GM23338 (cell line): Measurements from ENCODE around the gene TENT4B. TPM values are rescaled to one million over a fixed set of nuclear protein-coding genes. Genes with fewer than 3 reads are reported as not detected.

Experiments
- ATAC-seq: fragments of 200-7000 bp; cut with Tn5 transposase; 3 replicates; pipeline ENCODE4 v1.9.1; 2020
- DNase-seq: peaks from one replicate; pipeline ENCODE4 v3.0.0-alpha.2; 2015; ENCODE audit warnings: low spot score
- H2AFZ ChIP-seq: fragments of 200-600 bp; sonication (generic); 2 replicates; pipeline ENCODE4 v1.8.0; 2016; ENCODE audit warnings: antibody characterized with exemption, mild to moderate bottlenecking, moderate library complexity
- H3F3A ChIP-seq: fragments of 200-600 bp; sonication (generic); replicated peaks from 2 replicates; pipeline ENCODE4 v1.8.0; 2017; ENCODE audit warnings: antibody characterized with exemption, mixed run types, low read depth
- H3K27ac ChIP-seq: fragments of 200-600 bp; sonication (generic); 2 replicates; pipeline ENCODE4 v1.6.1; 2016; ENCODE audit warnings: low read depth
- H3K27me3 ChIP-seq: fragments of 200-600 bp; sonication (generic); 2 replicates; pipeline ENCODE4 v1.8.0; 2016; ENCODE audit warnings: mild to moderate bottlenecking, mixed run types, moderate library complexity; ENCODE audit not compliant: insufficient read depth
- H3K36me3 ChIP-seq: fragments of 200-600 bp; sonication (generic); 2 replicates; pipeline ENCODE4 v1.8.0; 2016; ENCODE audit warnings: mild to moderate bottlenecking; ENCODE audit not compliant: insufficient read depth
- H3K4me1 ChIP-seq: fragments of 200-600 bp; sonication (generic); 2 replicates; pipeline ENCODE4 v1.8.0; 2016; ENCODE audit warnings: mild to moderate bottlenecking, moderate library complexity; ENCODE audit not compliant: insufficient read depth
- H3K4me2 ChIP-seq: fragments of 200-600 bp; sonication (generic); 2 replicates; pipeline ENCODE4 v1.7.1; 2017; ENCODE audit warnings: mixed run types
- H3K4me3 ChIP-seq: fragments of 200-600 bp; sonication (generic); 2 replicates; pipeline ENCODE4 v1.6.1; 2016; ENCODE audit warnings: mixed run types
- H3K79me2 ChIP-seq: fragments of 200-600 bp; sonication (generic); replicated peaks from 2 replicates; pipeline ENCODE4 v1.8.0; 2017; ENCODE audit warnings: mild to moderate bottlenecking; ENCODE audit not compliant: insufficient read depth
- H3K9me2 ChIP-seq: fragments of 200-600 bp; sonication (generic); 2 replicates; pipeline ENCODE4 v1.8.0; 2017; ENCODE audit not compliant: insufficient read depth
- H4K20me1 ChIP-seq: fragments of 200-600 bp; sonication (generic); replicated peaks from 2 replicates; pipeline ENCODE4 v1.8.0; 2017; ENCODE audit warnings: mild to moderate bottlenecking; ENCODE audit not compliant: insufficient read depth
- H3K27ac Mint-ChIP-seq: 2 replicates; pipeline ENCODE4 v1.8.0; 2020; ENCODE audit warnings: inconsistent platforms, mild to moderate bottlenecking, moderate library complexity, mixed read lengths
- H3K27me3 Mint-ChIP-seq: 3 replicates; pipeline ENCODE4 v1.8.0; 2022; ENCODE audit warnings: low read depth, mild to moderate bottlenecking, moderate library complexity, mixed read lengths, inconsistent platforms; ENCODE audit not compliant: insufficient read depth, poor library complexity
- H3K36me3 Mint-ChIP-seq: 3 replicates; pipeline ENCODE4 v1.8.0; 2021; ENCODE audit warnings: low read depth, mild to moderate bottlenecking, inconsistent platforms, moderate library complexity, mixed read lengths
- H3K4me1 Mint-ChIP-seq: 3 replicates; pipeline ENCODE4 v1.8.0; 2020; ENCODE audit warnings: mild to moderate bottlenecking, inconsistent platforms, mixed read lengths
- H3K4me3 Mint-ChIP-seq: 3 replicates; pipeline ENCODE4 v1.8.0; 2021; ENCODE audit warnings: moderate library complexity, mild to moderate bottlenecking, inconsistent platforms, mixed read lengths
- H3K9me3 Mint-ChIP-seq: 3 replicates; pipeline ENCODE4 v1.8.0; 2020; ENCODE audit warnings: moderate library complexity, mild to moderate bottlenecking, inconsistent platforms, mixed read lengths
- CREB1 ChIP-seq: fragments of 250-450 bp; sonication (Bioruptor Pico); IDR thresholded peaks from 2 replicates; pipeline ENCODE4 v1.5.0; 2020; ENCODE audit warnings: low read depth, mild to moderate bottlenecking, moderate library complexity
- CTCF ChIP-seq, 2 experiments: fragments of 200-600 bp in 1 of 2; sonication (generic) in 1 of 2; conservative IDR thresholded peaks; 2 replicates each; pipeline versions ENCODE4 v1.5.1 to v1.6.1; 2016 to 2017; ENCODE audit warnings: antibody characterized with exemption in 2 of 2, low read depth in 2 of 2, mild to moderate bottlenecking in 2 of 2, moderate library complexity in 1 of 2
- ETS1 ChIP-seq: IDR thresholded peaks from 2 replicates; pipeline ENCODE4 v1.6.1; 2016; ENCODE audit warnings: antibody characterized with exemption
- EZH2 ChIP-seq: fragments of 200-600 bp; sonication (generic); IDR thresholded peaks from one replicate; pipeline ENCODE4 v1.8.0; 2017; ENCODE audit warnings: antibody characterized with exemption, mild to moderate bottlenecking, low read depth; ENCODE audit not compliant: unreplicated experiment
- EZH2phosphoT487 ChIP-seq: fragments of 200-600 bp; sonication (generic); IDR thresholded peaks from one replicate; pipeline ENCODE4 v1.8.1; 2018; ENCODE audit warnings: antibody characterized with exemption; ENCODE audit not compliant: unreplicated experiment
- JUNB ChIP-seq: IDR thresholded peaks from one replicate; pipeline ENCODE4 v1.6.1; 2016; ENCODE audit warnings: antibody characterized with exemption; ENCODE audit not compliant: unreplicated experiment
- POLR2AphosphoS5 ChIP-seq: IDR thresholded peaks from 2 replicates; pipeline ENCODE4 v1.6.1; 2016; ENCODE audit warnings: antibody characterized with exemption, low read depth
- REST ChIP-seq: IDR thresholded peaks from one replicate; pipeline ENCODE4 v1.6.1; 2018; ENCODE audit warnings: antibody characterized with exemption; ENCODE audit not compliant: unreplicated experiment
- STAT1 ChIP-seq: IDR thresholded peaks from one replicate; pipeline ENCODE4 v1.6.1; 2016; ENCODE audit warnings: antibody characterized with exemption; ENCODE audit not compliant: unreplicated experiment
- ZNF114 ChIP-seq: fragments of 250-450 bp; sonication (Bioruptor Pico); IDR thresholded peaks from 2 replicates; pipeline ENCODE4 v1.5.0; 2020; ENCODE audit warnings: mild to moderate bottlenecking, moderate library complexity
- ZNF331 ChIP-seq: fragments of 250-450 bp; sonication (Bioruptor Pico); IDR thresholded peaks from 2 replicates; pipeline ENCODE4 v1.5.0; 2020; ENCODE audit warnings: low read depth, mild to moderate bottlenecking, moderate library complexity
- ZNF462 ChIP-seq: fragments of 250-450 bp; sonication (Bioruptor Pico); IDR thresholded peaks from 2 replicates; pipeline ENCODE4 v1.5.0; 2020; ENCODE audit warnings: mild to moderate bottlenecking, moderate library complexity
- polyA plus RNA-seq: library from polyadenylated mRNA; unstranded; fragments of >200 nt; fragmentation: Nextera tagmentation; extraction: Ambion mirVana; gene quantifications from 2 replicates; pipeline ENCODE4 v1.2.1, GENCODE V29; 2016
- total RNA-seq: library from RNA; depleted of rRNA; stranded (reverse); fragments of >200 nt; shearing (Covaris generic); gene quantifications from 2 replicates; pipeline ENCODE4 v1.2.3, GENCODE V29; 2014

The TENT4B gene
- total and polyA plus RNA-seq, 2 experiments from 2014 or later = 17.6 to 21.3 TPM

- Histone ChIP-seq H4K20me1 (peaks cover 17% of the 10 kb centered on the region), H3K4me2 (no peak overlapping the region), H3K9me2 (no peaks in the 10 kb centered on the region), H3K79me2 (peaks cover 82% of the 10 kb centered on the region), H3K27me3 (no peaks in the 10 kb centered on the region), H3K36me3 (no peaks in the 10 kb centered on the region), H3K27ac (peak overlapping the region; percentile 23; the same call in 1 of the 2 replicates), H3F3A (no peaks in the 10 kb centered on the region), H3K4me3 (no peak overlapping the region), H2AFZ (no peak overlapping the region), H3K4me1 (no peaks in the 10 kb centered on the region)
- no peak overlapping the region for H3K27ac Mint-ChIP-seq
- H3K4me1 Mint-ChIP-seq = peaks cover 11% of the 10 kb centered on the region; the same call in 2 of the 3 replicates
- H3K9me3 Mint-ChIP-seq = no peaks in the 10 kb centered on the region
- TF ChIP-seq POLR2AphosphoS5 (no peak), REST (no peak), ZNF462 (no peak), ETS1 (no peak), ZNF114 (no peak), JUNB (no peak), ZNF331 (CRISPR knock-in tag) (no peak), STAT1 (no peak), CREB1 (CRISPR knock-in tag) (no peak), EZH2 (no peak), CTCF (conservative IDR thresholded peaks at IDR 0.05; ENCODE audit: low read depth in 2 of 2) (no peak), EZH2phosphoT487 (no peak)
- no peak for ATAC-seq
- no peaks in the 10 kb centered on the region for H3K27me3 Mint-ChIP-seq
- H3K4me3 Mint-ChIP-seq = no peak overlapping the region
- no peaks in the 10 kb centered on the region for H3K36me3 Mint-ChIP-seq
- DNase-seq = no peak
These were observed 30.2 kb downstream of the TENT4B start for GRCh38 chr16:50183316-50183715.
